H1 (cell line): ENCODE data around the gene SLC5A9.

ENCODE experiments used
- CTCF ChIP-seq, 3 experiments: IDR thresholded peaks; 1 replicate in 2 of 3; 2 replicates in 1 of 3; pipeline versions ENCODE4 v1.5.1 to v1.6.1; 2011; ENCODE audit warnings: low read length in 3 of 3, mild to moderate bottlenecking in 3 of 3, inconsistent platforms in 2 of 3, low read depth in 1 of 3, moderate library complexity in 1 of 3; ENCODE audit not compliant: insufficient read depth in 1 of 3; ENCODE audit errors: control extremely low read depth in 1 of 3
- E2F6 ChIP-seq: IDR thresholded peaks from 2 replicates; pipeline ENCODE4 v1.6.1; 2012; ENCODE audit warnings: inconsistent platforms
- EP300 ChIP-seq, 2 experiments: IDR thresholded peaks; 1 replicate in 1 of 2; 2 replicates in 1 of 2; pipeline ENCODE4 v1.6.1; 2011 to 2012; ENCODE audit warnings: low read depth in 2 of 2, low read length in 2 of 2, mild to moderate bottlenecking in 2 of 2, borderline replicate concordance in 1 of 2, inconsistent platforms in 1 of 2, moderate library complexity in 1 of 2
- EZH2 ChIP-seq: fragments of 200-600 bp; sonication (generic); IDR thresholded peaks from 2 replicates; pipeline ENCODE4 v1.7.1; 2012; ENCODE audit warnings: low read depth, mild to moderate bottlenecking, moderate library complexity, low read length, inconsistent platforms; ENCODE audit not compliant: severe bottlenecking
- MAX ChIP-seq: IDR thresholded peaks from 2 replicates; pipeline ENCODE4 v1.6.1; 2012; ENCODE audit warnings: inconsistent platforms
- RNF2 ChIP-seq: fragments of 200-900, 300-1000 bp; sonication (generic); IDR thresholded peaks from 2 replicates; pipeline ENCODE4 v1.7.1; 2016; ENCODE audit warnings: borderline replicate concordance, low read depth, mild to moderate bottlenecking, antibody characterized with exemption, low read length; ENCODE audit not compliant: poor library complexity, severe bottlenecking; ENCODE audit errors: missing control alignments
- SP2 ChIP-seq: IDR thresholded peaks from 2 replicates; pipeline ENCODE4 v1.6.1; 2012; ENCODE audit warnings: mild to moderate bottlenecking, low read length, inconsistent platforms
- TAF1 ChIP-seq: IDR thresholded peaks from 2 replicates; pipeline ENCODE4 v1.6.1; 2011; ENCODE audit warnings: mild to moderate bottlenecking, low read depth, low read length

GRCh38 chr1:48217856-48218255 is 4.7 kb upstream of the SLC5A9 start:
- TF ChIP-seq EP300 (IDR thresholded peaks at IDR 0.05; ENCODE audit: borderline replicate concordance in 1 of 2, low read depth in 2 of 2, low read length in 2 of 2) = no peak
- TF ChIP-seq TAF1 = no peak
- no peak for TF ChIP-seq CTCF (IDR thresholded peaks at IDR 0.05; ENCODE audit: control extremely low read depth in 1 of 3, insufficient read depth in 1 of 3, low read depth in 1 of 3, low read length in 3 of 3)
- no peak for TF ChIP-seq E2F6
- no peak for TF ChIP-seq RNF2
- TF ChIP-seq EZH2 = no peak
- TF ChIP-seq MAX = no peak
- no peak for TF ChIP-seq SP2
